ENCODE results near the gene STEAP1.

DNA sequence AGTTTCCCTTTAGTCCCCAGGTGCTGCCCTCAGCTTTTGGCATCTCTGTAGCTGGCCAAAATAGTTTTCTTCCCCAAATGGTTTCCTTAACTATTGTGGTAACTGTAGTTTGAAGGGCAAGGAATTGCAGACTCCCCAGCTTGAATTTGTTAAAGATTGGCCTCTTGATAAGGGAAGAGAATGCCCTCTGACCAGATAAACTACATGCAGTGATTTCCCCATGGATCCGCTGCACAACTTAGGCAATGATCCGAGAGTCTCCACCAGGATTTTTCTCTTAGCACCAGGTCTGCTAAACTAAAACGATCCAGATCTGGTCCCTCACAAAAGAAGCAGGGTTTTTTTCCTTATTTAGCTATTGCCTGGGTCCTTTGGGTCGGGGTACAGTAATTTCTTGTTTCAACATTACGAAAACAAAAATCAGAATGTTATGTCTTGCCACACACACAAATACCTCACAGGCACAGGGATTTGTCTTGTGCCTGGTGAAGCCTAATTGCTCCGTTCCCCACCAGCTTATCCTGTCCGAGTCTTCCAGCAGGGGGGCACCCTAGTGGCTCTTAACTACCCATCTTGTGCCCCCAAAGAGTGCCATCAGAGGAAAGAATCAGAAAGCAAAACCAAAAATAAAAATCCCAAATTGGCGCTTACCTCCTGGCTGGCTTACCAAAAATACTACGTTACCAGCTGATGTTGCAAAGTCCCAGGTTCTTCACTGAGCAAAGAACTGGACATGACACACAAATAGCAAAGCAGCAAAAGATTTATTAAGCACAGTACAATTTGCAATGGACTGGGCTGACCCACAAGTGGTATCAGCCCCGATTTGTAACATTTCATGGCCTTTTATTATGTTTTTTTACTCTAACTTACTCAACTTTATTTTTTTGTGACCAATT, 40.9 kb downstream of the STEAP1 start:
- TF ChIP-seq SIN3A (IDR thresholded peaks at IDR 0.05; ENCODE audit: borderline replicate concordance, insufficient read depth, low read depth, low read length) (no peak), CTCF (IDR thresholded peaks at IDR 0.05) (no peak)

Data from Panc1 (cell line).